Heart right ventricle (tissue), 16 donors: Measurements from ENCODE around the gene NUP214. TPM values are rescaled to one million over a fixed set of nuclear protein-coding genes. Genes with fewer than 3 reads are reported as not detected.
"Not testable (repeated sequence)": the region's sequence is repeated elsewhere in the genome, so short reads cannot be mapped to it uniquely, and the experiment has no call there.

Experiments
- ATAC-seq, 8 donors: fragments of 200-7000 bp; cut with Tn5 transposase; one replicate each; pipeline ENCODE4 v1.9.1; 2020; ENCODE audit warnings: mild to moderate bottlenecking in 8 of 8, moderate library complexity in 8 of 8, moderate number of reproducible peaks in 1 of 8
- DNase-seq, 2 donors: peaks; one replicate each; pipeline ENCODE4 v3.0.0-alpha.2; 2020
- H3K27ac ChIP-seq, 10 donors: fragments of 200-600 bp; sonication (generic) in 2 of 10; one replicate each; pipeline versions ENCODE4 v1.5.0 to v1.8.0; 2020 to 2022; ENCODE audit warnings: mild to moderate bottlenecking in 3 of 10
- H3K27me3 ChIP-seq, 7 donors: fragments of 200-600 bp; one replicate each; pipeline ENCODE4 v1.8.0; 2021 to 2022; ENCODE audit warnings: mild to moderate bottlenecking in 2 of 7
- H3K36me3 ChIP-seq, 9 donors: fragments of 200-600 bp; sonication (generic) in 1 of 9; one replicate each; pipeline versions ENCODE4 v1.5.0 to v1.8.0; 2020 to 2022; ENCODE audit warnings: mild to moderate bottlenecking in 2 of 9
- H3K4me1 ChIP-seq, 9 donors: fragments of 200-600 bp; sonication (generic) in 1 of 9; one replicate each; pipeline versions ENCODE4 v1.5.0 to v1.8.0; 2020 to 2022; ENCODE audit warnings: mild to moderate bottlenecking in 4 of 9
- H3K4me3 ChIP-seq, 10 donors: fragments of 200-600 bp; sonication (generic) in 2 of 10; one replicate each; pipeline versions ENCODE4 v1.5.0 to v1.8.0; 2020 to 2022; ENCODE audit warnings: mild to moderate bottlenecking in 7 of 10, moderate library complexity in 2 of 10
- H3K9me3 ChIP-seq, 11 donors: fragments of 200-600 bp in 10 of 11; sonication (generic) in 2 of 11; one replicate each; pipeline versions ENCODE4 v1.5.0 to v1.8.0; 2013 to 2022; ENCODE audit warnings: mild to moderate bottlenecking in 2 of 11, control low read depth in 1 of 11, moderate library complexity in 1 of 11
- CTCF ChIP-seq, 9 donors: fragments of 200-600 bp; sonication (generic) in 2 of 9; IDR thresholded peaks; one replicate each; pipeline versions ENCODE4 v1.5.0 to v1.8.0; 2021 to 2022; ENCODE audit warnings: antibody characterized with exemption in 9 of 9, mild to moderate bottlenecking in 5 of 9, moderate library complexity in 1 of 9
- WGBS, 2 donors: extraction: QIAGEN DNeasy Blood & Tissue Kit; methylation state at CpG; one replicate each; pipeline ENCODE4 v1.1.7; 2013; ENCODE audit warnings: inconsistent platforms in 1 of 2; 5-methylcytosine and 5-hydroxymethylcytosine counted together
- intact Hi-C, 10 donors: fragments of 100-400 bp; cut with DNase I; formaldehyde crosslinking; loops; one replicate each; pipeline versions ENCODE4 v1.11.1 to v1.14.2; 2022
- polyA plus RNA-seq, 2 donors: library from polyadenylated mRNA; stranded (reverse); fragments of 200-250 nt; gene quantifications; one replicate each; pipeline ENCODE4 v1.2.3, GENCODE V29; 2013
- total RNA-seq, 10 donors: library from RNA; stranded (reverse); fragmentation: NEBNext Ultra II Directional in 3 of 10; extraction: Animal tissue kit (Norgen Biotek cat#: 25700) in 3 of 10; gene quantifications; one replicate each; pipeline versions ENCODE4 v1.2.1 to v1.2.4, GENCODE V29; 2021 to 2023
- donor health status: Arrhythmogenic right ventricular cardiomyopathy.
- donor health status: ischemic (EF 13 %, LVEDD 7.1; RV severe dilation, severe dysfunction).
- donor health status: healthy with polysubstance abuse.
- donor health status: DM: no; HTN: yes; CAD: no.
- donor health status: DM: no; HTN: no; CAD: no.
- donor health status: ischemic (EF 25% LVEDD 6.9; RV normal size, moderate dysfunction).
- donor health status: ischemic (EF 25% LVEDD 5.7; RV mildly dilated, moderate dysfunction).
- donor health status: healthy.
- donor health status: DM: yes; HTN: yes; CAD: no.
- donor health status: Ischemic cardiomyopathy.
- donor health status: ischemic (EF 35%, LVEDD 5.7; RV mildly dilated, moderate dysfunction).
- donor health status: nonischemic (EF 11% LVEDD 7.7; RV severe dilation, severe dysfunction).
- donor health status: DM: yes; HTN: yes; CAD: no.
- donor health status: PGD.
- donor health status: ischemic (EF 29% LVEDD 5.4; RV normal size, mild dysfunction).
- donor health status: nonischemic (EF 23%, LVEDD 6.1; RV moderate dilation, normal function).

NUP214 gene
- total and polyA plus RNA-seq, 12 donors = 13.8 to 27.1 (median 22.9) TPM

GRCh38 chr9:131190191-131190590 lies 64.8 kb downstream of the NUP214 start:
- Histone ChIP-seq H3K27me3 (no peaks in the 10 kb centered on the region), H3K4me1 (peaks cover 0 to 7% (median 0%) of the 10 kb centered on the region in 9 donors), H3K36me3 (peaks cover 0 to 100% (median 35%) of the 10 kb centered on the region in 9 donors), H3K27ac (no peak overlapping the region), H3K4me3 (no peak overlapping the region), H3K9me3 (no peaks in the 10 kb centered on the region)
- TF ChIP-seq CTCF (IDR thresholded peaks at IDR 0.05) = no peak
- no peak for ATAC-seq
- WGBS, 2 donors = 77 to 97% methylated on average over 3 of the region's 3 CpGs
- intact Hi-C loops = loop anchor here in 1 of 10 donors (10.0 kb wide), 1 partner anchor 435 kb away; no protein-coding TSS in a partner anchor
- no peak for DNase-seq

GRCh38 chr9:131191032-131191431 lies 65.6 kb downstream of the NUP214 start:
- not testable (repeated sequence) for H3K27me3 ChIP-seq, H3K4me3 ChIP-seq, H3K27ac ChIP-seq, H3K9me3 ChIP-seq, DNase-seq, H3K4me1 ChIP-seq, ATAC-seq
- peaks cover 0 to 100% (median 36%) of the 10 kb centered on the region in 9 donors for H3K36me3 ChIP-seq
- WGBS, 2 donors = 83 to 88% methylated on average over 6 of the region's 6 CpGs
- intact Hi-C loops = loop anchor here in 1 of 10 donors (10.0 kb wide), 1 partner anchor 434 kb away; no protein-coding TSS in a partner anchor

GRCh38 chr9:131191857-131192256 lies 66.5 kb downstream of the NUP214 start:
- peaks cover 0 to 100% (median 36%) of the 10 kb centered on the region in 9 donors for H3K36me3 ChIP-seq

GRCh38 chr9:131193051-131193450 lies 67.7 kb downstream of the NUP214 start:
- WGBS, 2 donors = 97 to 100% methylated on average over 2 of the region's 2 CpGs
- no peak for DNase-seq
- no peak for ATAC-seq
- TF ChIP-seq CTCF (IDR thresholded peaks at IDR 0.05) = no peak
- H3K9me3 ChIP-seq = no peaks in the 10 kb centered on the region
- H3K27ac ChIP-seq = no peak overlapping the region
- no peaks in the 10 kb centered on the region for H3K27me3 ChIP-seq
- intact Hi-C loops = loop anchor here in 1 of 10 donors (10.0 kb wide), 1 partner anchor 432 kb away; no protein-coding TSS in a partner anchor
- H3K36me3 ChIP-seq = peaks cover 0 to 100% (median 38%) of the 10 kb centered on the region in 9 donors
- no peaks in the 10 kb centered on the region for H3K4me1 ChIP-seq
- no peak overlapping the region for H3K4me3 ChIP-seq

More at GRCh38 chr9:131191857-131192256, 66.5 kb downstream of the NUP214 start:
- TF ChIP-seq CTCF (IDR thresholded peaks at IDR 0.05) = no peak
- H3K4me3 ChIP-seq = no peak overlapping the region
- no peak overlapping the region for H3K27ac ChIP-seq
- intact Hi-C loops = loop anchor here in 1 of 10 donors (10.0 kb wide), 1 partner anchor 433 kb away; no protein-coding TSS in a partner anchor
- ATAC-seq (no peak), DNase-seq (no peak)
- no peaks in the 10 kb centered on the region for H3K9me3 ChIP-seq
- 96% methylated on average over 3 of the region's 3 CpGs for WGBS, 2 donors
- H3K4me1 ChIP-seq = no peaks in the 10 kb centered on the region
- no peaks in the 10 kb centered on the region for H3K27me3 ChIP-seq

GRCh38 chr9:131194762-131195161 lies 69.4 kb downstream of the NUP214 start:
- Histone ChIP-seq H3K4me1 (no peaks in the 10 kb centered on the region), H3K4me3 (no peak overlapping the region), H3K27me3 (no peaks in the 10 kb centered on the region), H3K36me3 (peaks cover 0 to 100% (median 44%) of the 10 kb centered on the region in 9 donors), H3K27ac (no peak overlapping the region), H3K9me3 (no peaks in the 10 kb centered on the region)
- intact Hi-C loops = loop anchor here in 1 of 10 donors (10.0 kb wide), 1 partner anchor 430 kb away; no protein-coding TSS in a partner anchor
- no peak for DNase-seq
- no peak for TF ChIP-seq CTCF (IDR thresholded peaks at IDR 0.05)
- 90 to 91% methylated on average over 3 of the region's 3 CpGs for WGBS, 2 donors
- ATAC-seq = no peak
